Measurements from ENCODE around the gene SDC3. TPM values are rescaled to one million over a fixed set of nuclear protein-coding genes. Genes with fewer than 3 reads are reported as not detected.

Gene SDC3
- total and polyA plus RNA-seq, 2 donors (not counting 1 experiment from before 2014, with no cell fraction given), result 13.7 to 32.9 TPM

DNA sequence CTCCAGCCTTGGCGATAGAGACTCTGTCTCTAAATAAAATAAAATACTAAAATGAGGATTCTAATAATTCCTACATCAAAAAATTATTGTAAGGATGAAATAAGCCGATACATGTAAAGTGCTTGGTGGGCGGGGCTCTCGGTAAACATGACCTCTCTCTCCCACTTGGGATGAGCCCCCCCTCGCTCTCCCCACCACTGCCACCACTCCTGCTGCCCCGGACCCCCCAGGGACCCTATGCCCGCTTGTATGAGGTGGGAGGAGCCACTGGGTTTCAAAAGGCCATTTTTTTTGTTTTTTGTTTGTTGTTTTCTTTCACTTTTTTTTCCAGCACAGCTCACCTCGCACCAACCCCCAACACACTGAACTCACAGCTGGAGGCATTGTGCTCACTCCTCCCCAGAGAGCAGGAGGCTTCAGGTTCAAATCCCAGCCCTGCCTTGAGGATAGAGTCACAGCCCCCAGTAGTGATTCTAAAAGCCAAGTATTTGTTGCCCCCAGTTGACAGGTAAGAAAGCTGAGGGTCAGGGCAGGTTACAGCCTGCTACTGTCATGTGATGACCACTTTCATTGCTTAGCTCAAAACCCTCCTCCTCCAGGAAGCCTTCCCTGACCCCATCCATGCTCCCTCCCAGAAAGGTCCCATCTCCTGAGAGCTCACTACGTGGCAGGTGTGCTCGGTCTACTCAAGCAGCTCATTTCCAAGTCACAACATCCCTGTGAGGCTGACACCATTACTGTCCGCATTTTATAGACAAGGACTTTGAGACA is 4.2 kb downstream of the SDC3 start:
- H3K79me2 ChIP-seq (ENCODE audit: control insufficient read depth, insufficient read depth, low read length), result peaks cover 4% of the 10 kb centered on the region
- no peaks in the 10 kb centered on the region for H3K9me3 ChIP-seq (ENCODE audit: control insufficient read depth, insufficient read depth, low read depth, low read length)
- H3K4me1 ChIP-seq (ENCODE audit: control insufficient read depth, extremely low read depth, insufficient read depth, low read length), result peaks cover 24% of the 10 kb centered on the region
- peaks cover 2% of the 10 kb centered on the region for H3K36me3 ChIP-seq (ENCODE audit: control insufficient read depth, insufficient read depth, low read length)
- no peak overlapping the region for H3K27ac ChIP-seq (ENCODE audit: insufficient read depth, low read length)
- no peak overlapping the region for H3K4me2 ChIP-seq (ENCODE audit: extremely low read depth, insufficient read depth, low read length)
- TF ChIP-seq, protein P1, sequence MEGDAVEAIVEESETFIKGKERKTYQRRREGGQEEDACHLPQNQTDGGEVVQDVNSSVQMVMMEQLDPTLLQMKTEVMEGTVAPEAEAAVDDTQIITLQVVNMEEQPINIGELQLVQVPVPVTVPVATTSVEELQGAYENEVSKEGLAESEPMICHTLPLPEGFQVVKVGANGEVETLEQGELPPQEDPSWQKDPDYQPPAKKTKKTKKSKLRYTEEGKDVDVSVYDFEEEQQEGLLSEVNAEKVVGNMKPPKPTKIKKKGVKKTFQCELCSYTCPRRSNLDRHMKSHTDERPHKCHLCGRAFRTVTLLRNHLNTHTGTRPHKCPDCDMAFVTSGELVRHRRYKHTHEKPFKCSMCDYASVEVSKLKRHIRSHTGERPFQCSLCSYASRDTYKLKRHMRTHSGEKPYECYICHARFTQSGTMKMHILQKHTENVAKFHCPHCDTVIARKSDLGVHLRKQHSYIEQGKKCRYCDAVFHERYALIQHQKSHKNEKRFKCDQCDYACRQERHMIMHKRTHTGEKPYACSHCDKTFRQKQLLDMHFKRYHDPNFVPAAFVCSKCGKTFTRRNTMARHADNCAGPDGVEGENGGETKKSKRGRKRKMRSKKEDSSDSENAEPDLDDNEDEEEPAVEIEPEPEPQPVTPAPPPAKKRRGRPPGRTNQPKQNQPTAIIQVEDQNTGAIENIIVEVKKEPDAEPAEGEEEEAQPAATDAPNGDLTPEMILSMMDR (conservative IDR thresholded peaks at IDR 0.05 in 1 of 2, IDR thresholded peaks at IDR 0.05 in 1 of 2; ENCODE audit: low read depth in 1 of 2, low read length in 2 of 2), result no peak
- TF ChIP-seq EZH2 (IDR thresholded peaks at IDR 0.05; ENCODE audit: low read length, missing control alignments), result no peak
- DNase-seq (ENCODE audit: low read depth in 2 of 2), result no peak
- no peaks in the 10 kb centered on the region for H4K20me1 ChIP-seq (ENCODE audit: control insufficient read depth, extremely low read depth, insufficient read depth, low read length)
- no peak overlapping the region for H2AFZ ChIP-seq (ENCODE audit: low read length)
- no peak overlapping the region for H3K4me3 ChIP-seq (replicated peaks in 1 of 4; ENCODE audit: control extremely low read depth in 1 of 4, insufficient read depth in 1 of 4, low read depth in 3 of 4, low read length in 4 of 4)
- no peaks in the 10 kb centered on the region for H3K27me3 ChIP-seq (ENCODE audit: control insufficient read depth, insufficient read depth, low read length)
- H3K9ac ChIP-seq (ENCODE audit: insufficient read depth, low read length), result no peak overlapping the region

- Histone ChIP-seq H3K36me3 (ENCODE audit: control insufficient read depth, insufficient read depth, low read length) (peaks cover 2% of the 10 kb centered on the region), H3K27me3 (ENCODE audit: control insufficient read depth, insufficient read depth, low read length) (no peaks in the 10 kb centered on the region), H4K20me1 (ENCODE audit: control insufficient read depth, extremely low read depth, insufficient read depth, low read length) (no peaks in the 10 kb centered on the region), H3K9ac (ENCODE audit: insufficient read depth, low read length) (no peak overlapping the region), H3K9me3 (ENCODE audit: control insufficient read depth, insufficient read depth, low read depth, low read length) (no peaks in the 10 kb centered on the region), H3K4me1 (ENCODE audit: control insufficient read depth, extremely low read depth, insufficient read depth, low read length) (peaks cover 21% of the 10 kb centered on the region), H3K4me3 (replicated peaks in 1 of 4; ENCODE audit: control extremely low read depth in 1 of 4, insufficient read depth in 1 of 4, low read depth in 3 of 4, low read length in 4 of 4) (no peak overlapping the region), H3K27ac (ENCODE audit: insufficient read depth, low read length) (peak overlapping the region; percentile 54), H3K79me2 (ENCODE audit: control insufficient read depth, insufficient read depth, low read length) (peaks cover 4% of the 10 kb centered on the region), H3K4me2 (ENCODE audit: extremely low read depth, insufficient read depth, low read length) (no peak overlapping the region), H2AFZ (ENCODE audit: low read length) (no peak overlapping the region)
- TF ChIP-seq, protein P1 (conservative IDR thresholded peaks at IDR 0.05 in 1 of 2, IDR thresholded peaks at IDR 0.05 in 1 of 2; ENCODE audit: low read depth in 1 of 2, low read length in 2 of 2), result no peak
- peak in 1 of 2 donors; percentile 21 for DNase-seq (ENCODE audit: low read depth in 2 of 2)
Measured at GRCh38 chr1:30903343-30904034, 5.1 kb downstream of the SDC3 start.

- peak overlapping the region; percentile 54 for H3K27ac ChIP-seq (ENCODE audit: insufficient read depth, low read length)
- peak overlapping the region; percentile 8 for H3K4me2 ChIP-seq (ENCODE audit: extremely low read depth, insufficient read depth, low read length)
- H2AFZ ChIP-seq (ENCODE audit: low read length), result no peak overlapping the region
- H3K9me3 ChIP-seq (ENCODE audit: control insufficient read depth, insufficient read depth, low read depth, low read length), result no peaks in the 10 kb centered on the region
- DNase-seq (ENCODE audit: low read depth in 2 of 2), result no peak
- H3K9ac ChIP-seq (ENCODE audit: insufficient read depth, low read length), result no peak overlapping the region
- TF ChIP-seq EZH2 (IDR thresholded peaks at IDR 0.05; ENCODE audit: low read length, missing control alignments), result no peak
- TF ChIP-seq, protein P1 (conservative IDR thresholded peaks at IDR 0.05 in 1 of 2, IDR thresholded peaks at IDR 0.05 in 1 of 2; ENCODE audit: low read depth in 1 of 2, low read length in 2 of 2), result no peak
- no peak overlapping the region for H3K4me3 ChIP-seq (replicated peaks in 1 of 4; ENCODE audit: control extremely low read depth in 1 of 4, insufficient read depth in 1 of 4, low read depth in 3 of 4, low read length in 4 of 4)
- peaks cover 21% of the 10 kb centered on the region for H3K4me1 ChIP-seq (ENCODE audit: control insufficient read depth, extremely low read depth, insufficient read depth, low read length)
- peaks cover 4% of the 10 kb centered on the region for H3K79me2 ChIP-seq (ENCODE audit: control insufficient read depth, insufficient read depth, low read length)
- peaks cover 2% of the 10 kb centered on the region for H3K36me3 ChIP-seq (ENCODE audit: control insufficient read depth, insufficient read depth, low read length)
- H4K20me1 ChIP-seq (ENCODE audit: control insufficient read depth, extremely low read depth, insufficient read depth, low read length), result no peaks in the 10 kb centered on the region
- H3K27me3 ChIP-seq (ENCODE audit: control insufficient read depth, insufficient read depth, low read length), result no peaks in the 10 kb centered on the region
Measured at GRCh38 chr1:30902593-30903290, 5.8 kb downstream of the SDC3 start.

All from fibroblast of lung (primary cell).